Stimulated activated CD4-positive, alpha-beta T cell treated with anti-CD3 and anti-CD28 coated beads, Interleukin-12 subunit alpha, Interleukin-12 subunit beta, amount 100 ng/mL, for 24 hours (primary cell): ENCODE results near the gene CELF2.
A peak's percentile ranks its signal among the peaks of the same experiment; 100 is the strongest.
"Not testable (repeated sequence)": the region's sequence is repeated elsewhere in the genome, so short reads cannot be mapped to it uniquely, and the experiment has no call there.

Experiments used
- DNase-seq, 2 experiments: peaks; one replicate each; pipeline ENCODE4 v3.0.0-alpha.2; 2020; ENCODE audit warnings: low read depth in 2 of 2

Gene CELF2

DNA sequence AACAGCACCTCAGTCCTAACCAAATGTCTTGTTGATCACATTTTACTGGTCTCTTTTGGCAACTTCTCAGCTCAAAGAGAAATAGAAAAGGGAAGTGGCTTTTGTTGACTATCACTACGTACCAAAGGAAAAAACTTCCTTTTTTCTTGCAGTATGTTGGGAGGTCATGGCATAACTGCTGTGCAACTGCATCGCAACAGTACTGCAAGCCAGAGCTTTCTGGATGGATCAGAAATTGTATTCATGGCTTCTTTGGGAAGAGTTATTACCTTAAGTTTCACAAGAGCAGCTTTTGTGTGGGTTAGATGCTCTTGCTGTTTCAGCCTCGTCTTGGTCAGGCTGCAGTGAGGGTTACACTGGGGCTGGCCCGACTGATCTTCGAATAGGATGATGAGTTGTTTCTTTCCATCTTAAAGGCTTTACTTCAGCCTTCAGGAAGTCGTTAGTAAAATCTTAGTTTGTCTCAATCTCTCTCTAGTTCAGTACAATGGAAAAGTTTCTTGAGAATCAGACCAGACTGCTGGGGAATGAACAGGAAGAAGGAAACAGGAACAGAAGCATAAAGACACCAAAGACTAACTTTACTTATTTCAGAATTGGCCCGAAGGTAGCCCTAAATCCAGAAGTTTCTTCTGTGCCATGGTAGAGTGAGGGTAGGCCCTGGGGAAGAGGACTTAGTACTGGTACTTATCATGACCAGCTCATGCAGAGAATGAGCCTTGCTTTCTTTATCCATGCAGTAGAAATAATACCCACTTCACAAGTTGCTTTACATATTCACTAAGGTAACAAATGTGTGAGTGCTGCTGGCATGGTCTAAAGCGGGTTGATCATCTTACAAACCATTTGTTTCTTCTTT lies 153.6 kb downstream of the CELF2 start:
- peak in 1 of 2 experiments; percentile 45 for DNase-seq

DNA sequence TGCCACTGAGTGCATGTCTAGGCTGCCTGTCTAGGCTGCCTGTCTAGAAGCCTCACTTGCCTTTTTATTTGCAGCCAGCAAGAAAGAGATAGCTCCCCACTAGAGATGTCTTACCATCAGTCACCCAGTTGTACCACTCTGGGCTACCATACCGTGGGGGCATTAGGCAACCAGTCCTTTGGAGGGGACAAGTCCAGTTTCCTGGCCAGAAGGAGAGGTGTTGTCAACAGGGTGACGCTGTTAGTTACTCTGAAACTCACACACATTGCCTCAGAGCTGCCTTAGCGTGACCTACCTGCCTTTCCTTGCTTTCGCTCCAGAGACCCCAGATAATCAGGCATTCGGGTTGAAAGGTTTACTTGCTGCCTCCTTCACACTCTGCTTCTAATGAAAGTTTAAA lies 155.4 kb downstream of the CELF2 start:
- DNase-seq, result no peak

- no peak for DNase-seq
These were observed 158.2 kb downstream of the CELF2 start for GRCh38 chr10:11175823-11176243.

- no peak for DNase-seq
These were observed 159.1 kb downstream of the CELF2 start for GRCh38 chr10:11176746-11177145.

DNA sequence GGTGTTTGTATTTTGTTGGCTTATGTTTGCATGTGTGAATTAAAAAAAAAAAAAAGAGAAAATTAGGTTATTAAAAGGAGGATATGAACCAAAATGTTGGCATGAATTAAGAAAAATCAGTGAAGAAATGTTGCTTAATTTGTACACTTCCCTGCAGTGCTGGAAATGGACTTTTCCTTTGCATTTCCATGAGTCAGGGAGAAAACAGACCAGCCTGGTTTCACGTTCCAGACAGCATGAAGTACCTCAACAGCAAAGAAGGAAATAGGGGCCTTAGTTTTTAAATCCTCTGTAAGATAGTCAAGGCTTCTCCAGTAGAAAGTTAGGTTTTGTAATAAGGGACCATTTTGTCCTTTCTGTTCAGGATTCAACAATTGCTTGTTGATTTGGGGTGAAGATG lies 159.7 kb downstream of the CELF2 start:
- no peak for DNase-seq

DNA sequence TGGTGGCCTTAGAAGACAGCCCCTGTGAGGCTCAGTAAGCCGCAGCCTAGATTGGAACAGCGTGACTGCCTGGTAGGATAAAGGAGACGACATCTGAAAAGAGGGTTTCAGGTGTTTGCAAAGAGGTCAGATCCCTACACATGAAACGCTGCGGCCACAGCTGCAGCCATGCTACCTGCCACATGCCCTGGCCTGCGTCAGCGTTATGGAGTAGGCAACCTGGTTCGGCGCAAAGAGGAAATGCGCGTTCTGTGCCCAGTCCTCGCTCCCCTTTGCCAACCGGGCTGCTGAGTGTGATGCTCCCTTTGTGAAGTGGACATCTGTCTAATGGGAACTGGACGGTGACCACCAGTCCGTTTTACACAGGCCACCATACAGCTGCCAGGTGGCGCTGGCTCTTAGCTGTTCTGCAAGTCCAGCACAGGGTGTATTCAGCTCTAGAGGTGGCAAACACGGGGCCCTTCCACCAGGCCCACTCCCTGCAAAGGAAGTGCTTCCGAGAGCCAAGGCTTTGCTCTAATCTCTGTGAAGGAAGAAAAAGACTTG lies 160.3 kb downstream of the CELF2 start:
- no peak for DNase-seq

GRCh38 chr10:11178606-11179515 lies 161.2 kb downstream of the CELF2 start:
- peak; percentile 65 to 67 for DNase-seq

GRCh38 chr10:11179516-11180105 lies 161.9 kb downstream of the CELF2 start:
- DNase-seq, result no peak

GRCh38 chr10:11180228-11180627 lies 162.6 kb downstream of the CELF2 start:
- DNase-seq, result peak in 1 of 2 experiments; percentile 43

DNA sequence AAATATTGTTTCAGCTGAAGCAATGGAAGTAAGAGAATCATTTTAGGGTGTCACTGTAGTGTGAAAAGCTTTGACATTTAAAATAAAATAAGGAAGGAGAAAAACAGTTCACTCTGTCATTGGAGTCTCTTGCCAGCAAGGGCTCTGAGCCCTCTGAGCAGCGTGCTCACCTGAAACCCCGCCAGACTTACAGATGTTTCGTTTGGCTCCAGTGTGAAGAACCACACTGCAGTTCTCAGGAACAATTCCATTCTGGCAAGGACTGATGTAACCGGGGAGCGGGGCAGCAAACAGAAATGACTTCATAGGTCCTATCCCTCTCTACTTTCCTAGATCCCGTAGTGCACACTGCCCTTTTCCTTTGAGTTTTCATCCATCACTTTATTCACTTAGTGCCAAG lies 164.3 kb downstream of the CELF2 start:
- no peak for DNase-seq

- no peak for DNase-seq
These were observed 165.3 kb downstream of the CELF2 start for GRCh38 chr10:11183015-11183414.

GRCh38 chr10:11184093-11184492 lies 166.4 kb downstream of the CELF2 start:
- DNase-seq, result no peak

- not testable (repeated sequence) for DNase-seq
These were observed 167.5 kb downstream of the CELF2 start for GRCh38 chr10:11185128-11185665.

DNA sequence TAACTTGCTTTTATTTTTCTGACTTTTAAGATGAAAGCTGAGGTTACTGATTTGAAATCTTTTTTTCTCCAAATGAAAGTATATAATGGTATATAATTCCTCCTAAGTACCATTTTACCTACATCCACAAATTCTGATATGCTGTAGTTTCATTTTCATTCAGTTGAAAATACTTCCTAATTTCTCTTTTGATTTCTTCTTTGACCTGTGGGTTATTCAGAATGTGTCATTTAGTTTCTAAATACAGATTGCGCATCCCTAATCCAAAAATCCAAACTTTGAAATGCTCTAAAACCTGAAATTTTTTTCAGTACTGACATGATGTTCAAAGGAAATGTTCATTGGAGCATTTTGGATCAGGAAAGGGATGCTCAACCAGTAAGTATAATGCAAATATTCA lies 168.7 kb downstream of the CELF2 start:
- DNase-seq, result no peak

DNA sequence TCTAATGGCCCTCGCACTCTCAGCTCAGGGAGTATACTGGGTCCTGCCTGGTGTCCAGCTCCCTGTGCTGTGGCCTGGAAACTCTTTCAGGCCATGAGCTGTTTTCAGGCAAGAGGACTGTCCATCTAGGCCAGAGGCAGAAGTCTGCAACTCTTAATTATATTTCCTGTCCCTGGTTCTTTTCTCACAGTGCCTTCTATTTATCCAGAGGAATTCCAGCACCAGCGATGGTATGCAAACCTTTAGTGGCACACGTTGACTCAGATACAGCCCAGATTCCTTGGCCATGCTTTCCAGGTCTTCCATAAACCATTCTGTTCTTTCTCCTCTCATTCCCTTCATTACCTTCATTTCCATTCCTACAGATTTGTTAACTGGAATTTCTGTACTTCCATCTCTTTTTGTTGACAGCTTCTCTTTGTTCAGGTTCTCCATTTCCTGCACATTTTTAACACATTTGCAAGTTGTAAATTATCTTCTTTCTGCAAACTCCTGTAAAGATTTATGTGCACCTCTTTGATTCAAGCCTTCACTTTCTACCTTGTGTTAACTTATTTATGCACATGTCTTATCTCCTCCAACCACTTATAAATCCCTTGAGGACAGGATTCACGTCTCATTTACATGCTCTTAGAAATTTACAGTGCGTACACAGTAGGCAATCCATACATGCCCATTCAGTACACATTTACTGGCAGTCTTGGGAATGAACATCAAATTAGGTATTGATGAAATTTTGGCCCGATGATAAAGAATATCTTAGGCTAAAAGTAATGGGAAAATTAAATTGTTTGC lies 172.1 kb downstream of the CELF2 start:
- DNase-seq, result no peak

DNA sequence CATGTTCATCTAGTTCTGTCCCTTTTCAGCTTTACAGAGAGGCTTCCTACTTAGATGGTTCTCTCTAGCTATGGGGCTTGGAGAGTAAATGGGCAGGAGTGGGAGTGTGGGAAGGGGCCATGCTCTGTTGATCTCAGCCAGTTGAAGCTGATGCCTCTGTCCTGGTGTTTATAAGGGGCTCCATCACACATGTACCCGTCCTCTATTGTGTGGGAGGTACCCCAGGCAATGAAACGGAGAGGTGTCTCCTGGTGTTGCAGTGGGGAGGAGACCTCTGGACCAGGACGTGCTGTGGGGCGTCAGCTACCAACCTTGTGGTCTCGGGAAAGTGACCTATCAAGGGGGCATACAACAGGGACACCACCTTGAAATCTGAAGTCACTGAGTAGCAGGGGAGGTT lies 173.5 kb downstream of the CELF2 start:
- DNase-seq, result no peak

DNA sequence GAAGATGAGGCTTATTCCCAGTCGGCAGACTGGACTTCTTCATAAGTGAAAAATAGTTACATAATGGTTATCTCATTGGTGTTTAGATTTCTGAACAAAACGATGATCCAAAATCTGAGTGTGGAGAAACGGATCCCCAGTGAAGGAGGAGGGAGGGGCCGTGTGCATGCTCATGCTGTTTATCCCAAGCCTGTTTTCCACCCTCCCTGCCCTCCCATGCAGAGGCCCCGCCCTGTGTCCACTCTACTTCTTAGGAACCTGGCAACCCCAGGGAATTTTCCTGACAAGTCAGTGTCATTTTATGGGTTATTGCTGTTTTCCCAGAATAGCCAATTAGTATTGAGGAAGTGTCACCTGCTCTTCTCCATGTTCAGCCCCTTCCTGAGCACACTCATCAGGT lies 174.0 kb downstream of the CELF2 start:
- no peak for DNase-seq

DNA sequence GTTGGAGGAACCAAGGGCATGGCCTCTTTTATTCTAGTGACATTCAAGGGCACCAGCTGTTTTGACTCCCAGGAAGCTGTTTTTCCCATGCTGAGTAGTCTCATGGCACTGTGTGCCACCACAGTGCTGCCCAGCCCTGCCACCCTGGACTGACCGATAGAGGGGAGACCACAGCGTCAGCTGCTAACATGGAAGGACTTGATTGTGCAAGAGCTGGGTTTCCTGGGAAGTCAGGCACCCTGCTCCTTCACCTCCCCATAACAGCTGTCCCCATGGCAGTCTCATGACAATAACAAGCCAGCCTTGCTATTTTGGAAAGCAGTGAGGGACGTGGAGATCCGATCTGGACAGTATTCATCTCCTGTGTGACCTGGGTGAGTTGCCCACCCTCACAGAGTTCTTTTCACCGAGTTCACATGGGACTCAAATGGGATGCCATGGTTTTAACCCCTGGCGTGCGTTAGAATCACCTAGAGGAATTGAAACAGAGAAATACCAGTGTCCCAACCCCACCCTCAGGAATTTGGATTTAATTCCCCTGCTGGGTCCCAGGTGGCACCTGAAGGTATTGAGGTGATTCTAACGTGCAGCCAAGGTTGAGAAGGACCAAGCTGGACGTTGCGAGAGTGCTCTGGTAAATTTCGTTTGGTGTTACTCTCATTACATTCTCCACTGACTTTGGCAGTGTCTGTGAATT lies 174.8 kb downstream of the CELF2 start:
- DNase-seq, result no peak

DNA sequence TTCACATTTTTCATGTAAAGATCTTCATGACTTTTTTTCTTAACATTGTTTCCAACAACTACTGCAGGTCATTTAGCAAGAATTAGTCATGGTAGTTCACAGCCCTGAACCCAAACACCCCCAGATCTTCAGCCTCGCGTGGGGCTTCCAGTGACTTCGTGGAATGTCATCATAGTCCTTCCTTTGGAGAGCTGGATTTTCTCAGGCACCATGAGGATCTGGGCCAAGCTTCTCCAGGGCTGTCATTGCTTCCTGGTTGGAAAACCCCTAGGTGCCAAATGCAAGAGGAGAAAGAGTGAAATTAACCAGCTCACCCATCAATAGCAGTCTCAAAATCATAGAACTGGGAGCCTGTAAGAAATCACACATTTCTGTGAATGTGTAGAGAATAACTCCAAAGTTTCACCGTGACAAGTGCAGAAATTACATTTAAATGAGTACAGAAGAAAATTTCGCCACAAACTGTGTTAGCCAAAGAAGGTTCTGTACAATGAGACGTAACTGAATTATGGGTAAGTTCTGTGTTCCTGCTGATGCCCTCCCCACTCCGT lies 175.4 kb downstream of the CELF2 start:
- DNase-seq, result no peak
